DMS 273 (cell line): ENCODE results near the gene CLK3.
A peak's percentile ranks its signal among the peaks of the same experiment; 100 is the strongest.

Source experiments
- DNase-seq: peaks from one replicate; lab custom pipeline; 2025; ENCODE audit not compliant: unreplicated experiment; lab: John Stamatoyannopoulos, UW

CLK3 gene

GRCh38 chr15:74603026-74603788 lies 12.4 kb upstream of the CLK3 start:
- DNase-seq, result no peak

- DNase-seq, result no peak
Observed at GRCh38 chr15:74603789-74604705, 11.6 kb upstream of the CLK3 start.

- no peak for DNase-seq
Observed at GRCh38 chr15:74604983-74605794, 10.4 kb upstream of the CLK3 start.

- DNase-seq, result no peak
Observed at GRCh38 chr15:74605795-74606150, 9.9 kb upstream of the CLK3 start.

- DNase-seq, result peak; percentile 65
Observed at GRCh38 chr15:74608786-74609185, 6.8 kb upstream of the CLK3 start.

- no peak for DNase-seq
Observed at GRCh38 chr15:74609938-74610301, 5.7 kb upstream of the CLK3 start.

- peak; percentile 69 for DNase-seq
Observed at GRCh38 chr15:74610302-74610951, 5.2 kb upstream of the CLK3 start.

GRCh38 chr15:74611341-74611740 lies 4.3 kb upstream of the CLK3 start:
- peak; percentile 79 for DNase-seq

GRCh38 chr15:74611834-74612233 lies 3.8 kb upstream of the CLK3 start:
- DNase-seq, result no peak

- no peak for DNase-seq
Observed at GRCh38 chr15:74612677-74613076, 3.0 kb upstream of the CLK3 start.

GRCh38 chr15:74613089-74613952 lies 2.3 kb upstream of the CLK3 start:
- peak; percentile 25 for DNase-seq

- DNase-seq, result no peak
Observed at GRCh38 chr15:74613953-74614743, 1.5 kb upstream of the CLK3 start.

GRCh38 chr15:74614744-74615507 lies 710 bp upstream of the CLK3 start:
- DNase-seq, result peak; percentile 86

- peak; percentile 76 for DNase-seq
Observed at GRCh38 chr15:74616366-74616939, 817 bp downstream of the CLK3 start.

- no peak for DNase-seq
Observed at GRCh38 chr15:74616996-74617395, 1.4 kb downstream of the CLK3 start.

- DNase-seq, result no peak
Observed at GRCh38 chr15:74618841-74619596, 3.4 kb downstream of the CLK3 start.

- DNase-seq, result no peak
Observed at GRCh38 chr15:74619916-74620635, 4.4 kb downstream of the CLK3 start.
